Aorta (tissue), 5 donors: Measurements from ENCODE around the gene PADI2. TPM values are rescaled to one million over a fixed set of nuclear protein-coding genes. Genes with fewer than 3 reads are reported as not detected.

Source experiments
- ATAC-seq: fragments of 200-7000 bp; cut with Tn5 transposase; one replicate; pipeline ENCODE4 v1.9.1; 2022; ENCODE audit warnings: moderate library complexity; ENCODE audit not compliant: low FRiP score
- DNase-seq, 2 donors: peaks; one replicate each; pipeline ENCODE4 v3.0.0-alpha.2; 2020
- H3K27ac ChIP-seq, 2 donors: one replicate each; pipeline ENCODE4 v1.5.1; 2013; ENCODE audit warnings: low read length in 2 of 2, mild to moderate bottlenecking in 2 of 2, moderate library complexity in 2 of 2, control low read depth in 1 of 2, inconsistent platforms in 1 of 2, low read depth in 1 of 2
- H3K27me3 ChIP-seq, 2 donors: one replicate each; pipeline ENCODE4 v1.6.1; 2013; ENCODE audit warnings: control low read depth in 1 of 2, low read length in 1 of 2, mild to moderate bottlenecking in 1 of 2, moderate library complexity in 1 of 2; ENCODE audit not compliant: insufficient read depth in 2 of 2, control insufficient read depth in 1 of 2
- H3K36me3 ChIP-seq, 2 donors: one replicate each; pipeline ENCODE4 v1.6.1; 2013; ENCODE audit warnings: control low read depth in 1 of 2, low read length in 1 of 2, mild to moderate bottlenecking in 1 of 2; ENCODE audit not compliant: insufficient read depth in 2 of 2, control insufficient read depth in 1 of 2
- H3K4me1 ChIP-seq, 2 donors: one replicate each; pipeline ENCODE4 v1.6.1; 2013; ENCODE audit warnings: low read length in 2 of 2, control low read depth in 1 of 2, mild to moderate bottlenecking in 1 of 2, moderate library complexity in 1 of 2; ENCODE audit not compliant: insufficient read depth in 2 of 2, control insufficient read depth in 1 of 2
- H3K4me3 ChIP-seq, 2 donors: one replicate each; pipeline ENCODE4 v1.5.1; 2013; ENCODE audit warnings: low read length in 2 of 2, control low read depth in 1 of 2, mild to moderate bottlenecking in 1 of 2
- H3K9me3 ChIP-seq: one replicate; pipeline ENCODE4 v1.6.1; 2013; ENCODE audit warnings: mild to moderate bottlenecking, low read length; ENCODE audit not compliant: control insufficient read depth
- WGBS, 2 donors: extraction: QIAGEN DNeasy Blood & Tissue Kit; methylation state at CpG; one replicate each; pipeline ENCODE4 v1.1.7; 2013; 5-methylcytosine and 5-hydroxymethylcytosine counted together
- intact Hi-C, 2 donors: fragments of 100-400 bp; cut with DNase I; formaldehyde crosslinking; loops; one replicate each; pipeline versions ENCODE4 v1.14.2 to v1.15.0; 2022
- polyA plus RNA-seq, 2 donors: library from polyadenylated mRNA; stranded (reverse); fragments of 200-250 nt; gene quantifications; one replicate each; pipeline ENCODE4 v1.2.3, GENCODE V29; 2013
- total RNA-seq, 2 donors: library from RNA; stranded (reverse); fragmentation: NEBNext Ultra II Directional; extraction: Animal tissue kit (Norgen Biotek cat#: 25700); gene quantifications; one replicate each; pipeline ENCODE4 v1.2.1, GENCODE V29; 2021
- donor health status: healthy with polysubstance abuse.
- donor health status: Bipolar disorder and iron deficiency.
- donor health status: DM: no; HTN: no; CAD: no.
- donor health status: DM: no; HTN: no; CAD: no.
- donor health status: DM: yes; HTN: yes; CAD: no.

Gene PADI2
- total and polyA plus RNA-seq, 4 donors, result 0.87 to 2.9 (median 2.0) TPM

- no peak overlapping the region for H3K27ac ChIP-seq
- no peak overlapping the region for H3K4me3 ChIP-seq
- no peaks in the 10 kb centered on the region for H3K27me3 ChIP-seq
- H3K9me3 ChIP-seq, result no peaks in the 10 kb centered on the region
- peaks cover 17 to 29% of the 10 kb centered on the region in 2 donors for H3K36me3 ChIP-seq
- intact Hi-C loops, result no loop called here
- no peak for ATAC-seq
- H3K4me1 ChIP-seq, result no peaks in the 10 kb centered on the region
- no peak for DNase-seq
- WGBS, 2 donors, result 91 to 95% methylated on average over 1 of the region's 1 CpG
Measured at GRCh38 chr1:17024721-17025120, 94.5 kb downstream of the PADI2 start.

- Histone ChIP-seq H3K4me3 (no peak overlapping the region), H3K36me3 (peaks cover 17 to 29% of the 10 kb centered on the region in 2 donors), H3K27ac (no peak overlapping the region), H3K9me3 (no peaks in the 10 kb centered on the region), H3K27me3 (no peaks in the 10 kb centered on the region), H3K4me1 (no peaks in the 10 kb centered on the region)
- ATAC-seq (no peak), DNase-seq (no peak)
- WGBS, 2 donors, result 83 to 86% methylated on average over 3 of the region's 3 CpGs
- intact Hi-C loops, result no loop called here
Measured at GRCh38 chr1:17023573-17023972, 95.7 kb downstream of the PADI2 start.

GRCh38 chr1:17023102-17023501 lies 96.1 kb downstream of the PADI2 start:
- DNase-seq (peak in 1 of 2 donors; percentile 5), ATAC-seq (no peak)
- WGBS, 2 donors, result 70 to 82% methylated on average over 4 of the region's 4 CpGs
- Histone ChIP-seq H3K27me3 (no peaks in the 10 kb centered on the region), H3K4me1 (no peaks in the 10 kb centered on the region), H3K27ac (no peak overlapping the region), H3K36me3 (peaks cover 14 to 29% of the 10 kb centered on the region in 2 donors), H3K4me3 (no peak overlapping the region), H3K9me3 (no peaks in the 10 kb centered on the region)
- intact Hi-C loops, result no loop called here

DNA sequence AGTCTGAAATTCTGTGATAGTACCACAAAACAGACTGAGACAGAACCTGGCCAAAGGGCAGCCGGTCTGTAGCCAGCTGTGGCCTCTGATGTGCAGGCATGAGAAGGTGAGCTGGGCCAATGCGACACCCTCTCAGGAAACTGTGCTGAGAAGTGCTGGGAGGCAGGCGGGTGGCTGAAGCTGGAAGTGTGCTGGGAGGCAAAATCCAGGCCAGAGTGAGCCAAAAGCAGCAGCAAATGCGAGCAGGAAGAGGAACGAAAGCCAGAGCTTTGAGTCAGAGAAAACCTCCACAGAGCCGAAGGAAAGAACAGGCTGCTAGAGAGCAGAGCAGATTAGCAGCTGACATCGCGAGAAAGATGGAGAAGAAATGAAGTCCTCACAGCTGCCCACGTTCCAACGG lies 97.4 kb downstream of the PADI2 start:
- no peaks in the 10 kb centered on the region for H3K27me3 ChIP-seq
- H3K4me1 ChIP-seq, result no peaks in the 10 kb centered on the region
- intact Hi-C loops, result no loop called here
- no peaks in the 10 kb centered on the region for H3K9me3 ChIP-seq
- ATAC-seq (no peak), DNase-seq (peak in 1 of 2 donors; percentile 47)
- peaks cover 9 to 25% of the 10 kb centered on the region in 2 donors for H3K36me3 ChIP-seq
- H3K4me3 ChIP-seq, result no peak overlapping the region
- no peak overlapping the region for H3K27ac ChIP-seq
- 75 to 76% methylated on average over 10 of the region's 10 CpGs for WGBS, 2 donors

DNA sequence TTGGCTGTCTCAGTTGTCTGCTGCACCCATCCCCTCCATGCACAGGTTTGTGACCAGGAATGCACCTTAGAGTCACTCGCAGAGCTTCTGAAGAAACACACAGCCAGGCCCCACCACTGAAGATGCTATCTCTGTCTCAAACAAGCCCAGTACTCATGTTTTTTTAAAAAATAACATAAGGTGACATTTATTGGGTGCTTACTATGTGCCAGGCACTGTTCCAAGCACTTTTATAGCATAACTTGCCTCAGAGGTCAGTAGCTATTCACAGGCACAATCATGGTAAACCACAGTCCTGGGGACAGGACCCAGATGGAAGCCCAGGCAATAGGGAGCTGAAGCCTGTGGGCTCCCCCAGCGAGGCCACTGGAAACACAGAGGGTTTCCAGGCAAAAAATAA lies 98.7 kb downstream of the PADI2 start:
- Histone ChIP-seq H3K36me3 (peaks cover 6 to 20% of the 10 kb centered on the region in 2 donors), H3K9me3 (no peaks in the 10 kb centered on the region), H3K27ac (no peak overlapping the region), H3K4me3 (no peak overlapping the region), H3K27me3 (no peaks in the 10 kb centered on the region), H3K4me1 (no peaks in the 10 kb centered on the region)
- DNase-seq (peak in 1 of 2 donors; percentile 31), ATAC-seq (no peak)
- WGBS, 2 donors, result 97 to 100% methylated on average over 2 of the region's 2 CpGs
- intact Hi-C loops, result no loop called here

- 30 to 44% methylated on average over 1 of the region's 1 CpG for WGBS, 2 donors
- DNase-seq, result no peak
Measured at GRCh38 chr1:17018849-17019248, 100.4 kb downstream of the PADI2 start.

GRCh38 chr1:17017435-17017834 lies 101.8 kb downstream of the PADI2 start:
- Histone ChIP-seq H3K36me3 (peaks cover 6 to 12% of the 10 kb centered on the region in 2 donors), H3K27ac (no peak overlapping the region), H3K4me3 (no peak overlapping the region), H3K4me1 (no peaks in the 10 kb centered on the region), H3K27me3 (no peaks in the 10 kb centered on the region), H3K9me3 (no peaks in the 10 kb centered on the region)
- no peak for ATAC-seq
- 91 to 94% methylated on average over 7 of the region's 7 CpGs for WGBS, 2 donors
- intact Hi-C loops, result no loop called here
- DNase-seq, result no peak

More at GRCh38 chr1:17018849-17019248, 100.4 kb downstream of the PADI2 start:
- Histone ChIP-seq H3K27ac (no peak overlapping the region), H3K36me3 (peaks cover 6 to 15% of the 10 kb centered on the region in 2 donors), H3K4me3 (no peak overlapping the region), H3K9me3 (no peaks in the 10 kb centered on the region), H3K27me3 (no peaks in the 10 kb centered on the region), H3K4me1 (no peaks in the 10 kb centered on the region)
- intact Hi-C loops, result no loop called here
- ATAC-seq, result no peak

Other genes with a start within 250 kb of the PADI2 start
- gene RNU1-2, start 223.5 kb downstream of the PADI2 start, total RNA-seq, result 1,000 to 10,000 TPM; 7,231 to 8,154 TPM
- gene RNU1-2, start 223.5 kb downstream of the PADI2 start, polyA plus RNA-seq, result not detected
- gene CROCC, start 197.5 kb downstream of the PADI2 start, total RNA-seq, result 10 to 100 TPM; 18.6 to 34.1 TPM
- gene CROCC, start 197.5 kb downstream of the PADI2 start, polyA plus RNA-seq, result 10 to 100 TPM; 10.5 to 68.7 TPM
- 10 to 100 TPM; 29.9 to 65.3 TPM for gene MFAP2, start 138.8 kb downstream of the PADI2 start, total RNA-seq
- gene MFAP2, start 138.8 kb downstream of the PADI2 start, polyA plus RNA-seq, result 10 to 100 TPM; 21.3 to 53.6 TPM
- gene ATP13A2, start 107.5 kb downstream of the PADI2 start, total RNA-seq, result 10 to 100 TPM; 28.0 to 36.7 TPM
- gene ATP13A2, start 107.5 kb downstream of the PADI2 start, polyA plus RNA-seq, result 10 to 100 TPM in 1 of 2 donors, 1 to 10 TPM in 1; 9.4 to 27.8 TPM
- gene SDHB, start 65.4 kb downstream of the PADI2 start, total RNA-seq, result 10 to 100 TPM; 55.1 to 71.6 TPM
- gene SDHB, start 65.4 kb downstream of the PADI2 start, polyA plus RNA-seq, result 100 to 1,000 TPM in 1 of 2 donors, 10 to 100 TPM in 1; 71.8 to 130 TPM
- not detected for gene PADI1, start 85.7 kb upstream of the PADI2 start, total RNA-seq
- gene PADI1, start 85.7 kb upstream of the PADI2 start, polyA plus RNA-seq, result under 1 TPM; 0.05 to 0.13 TPM
- gene PADI3, start 129.6 kb upstream of the PADI2 start, total RNA-seq, result not detected
- not detected for gene PADI3, start 129.6 kb upstream of the PADI2 start, polyA plus RNA-seq
- 1 to 10 TPM; 1.7 to 2.1 TPM for gene PADI4, start 188.7 kb upstream of the PADI2 start, total RNA-seq
- gene PADI4, start 188.7 kb upstream of the PADI2 start, polyA plus RNA-seq, result not detected